Activated naive CD8-positive, alpha-beta T cell treated with anti-CD3 and anti-CD28 coated beads, Interleukin-2, amount 10 ng/mL, durations not matched to agents 7 days and 5 days (primary cell): ENCODE measurements around the gene KCP. TPM values are rescaled to one million over a fixed set of nuclear protein-coding genes. Genes with fewer than 3 reads are reported as not detected.

ENCODE experiments used
- ATAC-seq: fragments of 150-1000 bp; cut with Tn5 transposase; one replicate; pipeline ENCODE4 v1.10.0; 2021; ENCODE audit warnings: low read depth, moderate library complexity
- POLR2A ChIA-PET: fragments of 350-600 bp; sonication (Branson Sonifier 250); formaldehyde crosslinking; loops from one replicate; lab custom pipeline; 2021; ENCODE audit warnings: antibody characterized with exemption; lab: Charles Lee
- DNase-seq: peaks from one replicate; pipeline ENCODE4 v3.0.0; 2021
- H3K27ac Mint-ChIP-seq: one replicate; pipeline ENCODE4 v1.8.0; 2022; ENCODE audit warnings: mild to moderate bottlenecking, mixed read lengths
- H3K27me3 Mint-ChIP-seq: one replicate; pipeline ENCODE4 v1.8.0; 2022; ENCODE audit warnings: mild to moderate bottlenecking, moderate library complexity, mixed read lengths
- H3K36me3 Mint-ChIP-seq: one replicate; pipeline ENCODE4 v1.8.0; 2021; ENCODE audit warnings: mild to moderate bottlenecking, mixed read lengths
- H3K4me1 Mint-ChIP-seq: one replicate; pipeline ENCODE4 v1.8.0; 2021; ENCODE audit warnings: mixed read lengths
- H3K4me3 Mint-ChIP-seq: one replicate; pipeline ENCODE4 v1.8.0; 2022; ENCODE audit warnings: mild to moderate bottlenecking, moderate library complexity, mixed read lengths
- H3K9me3 Mint-ChIP-seq: one replicate; pipeline ENCODE4 v1.8.0; 2021; ENCODE audit warnings: mixed read lengths
- total RNA-seq, 2 experiments: library from RNA; stranded (reverse); gene quantifications; one replicate each; pipeline ENCODE4 v1.2.3, GENCODE V29; 2021

Gene KCP
- under 1 TPM; 0.57 to 0.69 TPM for total RNA-seq

DNA sequence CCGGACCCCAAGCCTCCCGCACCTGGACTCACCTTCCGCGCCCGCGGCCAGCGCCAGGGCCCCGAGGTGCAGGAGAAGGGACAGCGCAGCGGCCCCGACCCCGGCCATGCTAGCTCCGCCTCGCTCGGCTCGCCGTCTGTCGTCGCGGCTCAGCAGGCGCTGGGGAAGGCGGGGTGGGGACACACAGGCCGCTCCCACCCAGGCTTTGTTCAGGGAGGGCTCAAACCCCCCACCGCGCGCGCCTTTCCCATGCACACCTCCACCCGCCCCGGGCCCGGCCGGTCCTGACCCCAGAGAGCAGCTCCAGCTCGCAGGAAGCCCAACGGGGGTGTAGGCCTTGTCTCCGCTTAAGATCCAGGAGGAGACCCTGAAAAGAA lies at the start of gene KCP:
Gene KCP (minus strand): TSS at position 141 of the 377 bp plus-strand sequence. CDS start 33 bp downstream, at position 108.
- Mint-ChIP-seq H3K9me3 (no peaks in the 10 kb centered on the region), H3K4me1 (peaks cover 3% of the 10 kb centered on the region), H3K27ac (no peak within 1 kb of the TSS), H3K27me3 (peaks cover 53% of the 10 kb centered on the region), H3K36me3 (no peaks in the 10 kb centered on the region), H3K4me3 (no peak within 1 kb of the TSS)
- DNase-seq, result no peak
- POLR2A ChIA-PET, result no interaction called here
- ATAC-seq, result no peak

DNA sequence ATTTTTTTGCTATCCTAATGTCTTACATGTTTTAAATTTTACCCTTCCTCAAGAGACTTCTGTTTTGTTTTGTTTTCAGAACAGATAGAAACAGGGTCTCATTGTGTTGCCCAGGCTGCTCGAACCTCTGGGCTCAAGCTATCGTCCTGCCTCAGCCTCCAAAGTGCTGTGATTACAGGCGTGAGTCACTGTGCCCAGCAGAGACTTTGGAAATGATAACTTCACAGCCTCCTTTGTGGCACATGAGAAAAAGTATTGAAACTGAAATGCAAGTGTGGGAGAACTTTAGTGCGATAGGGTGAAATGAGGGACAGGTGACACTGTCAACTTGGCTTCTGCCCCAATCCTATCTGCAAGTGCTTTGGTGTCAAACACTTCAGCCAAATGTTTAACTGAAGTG lies 48.8 kb upstream of the KCP start:
- ATAC-seq (no peak), DNase-seq (no peak)
- peaks cover 37% of the 10 kb centered on the region for H3K36me3 Mint-ChIP-seq
- peaks cover 10% of the 10 kb centered on the region for H3K4me1 Mint-ChIP-seq
- no peak overlapping the region for H3K27ac Mint-ChIP-seq
- no peaks in the 10 kb centered on the region for H3K27me3 Mint-ChIP-seq
- no peaks in the 10 kb centered on the region for H3K9me3 Mint-ChIP-seq
- POLR2A ChIA-PET, result no interaction called here
- H3K4me3 Mint-ChIP-seq, result no peak overlapping the region

DNA sequence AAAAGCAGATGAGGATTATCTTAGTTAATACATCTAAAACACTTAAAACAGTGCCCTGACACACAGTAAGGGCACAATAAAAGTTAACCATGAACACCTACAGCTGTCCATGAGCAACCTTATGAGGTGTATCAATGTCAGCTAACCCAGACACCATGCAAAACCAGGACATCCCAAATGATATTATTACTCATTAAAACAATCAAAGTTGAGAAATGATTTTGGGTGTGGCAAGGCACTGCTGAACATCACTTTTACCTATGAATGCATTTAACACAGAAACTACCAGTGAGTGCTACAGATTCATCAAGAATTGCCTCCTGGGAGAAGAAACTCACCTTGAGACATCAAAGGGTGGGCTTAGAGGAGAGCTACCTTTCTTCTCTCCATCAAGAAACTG lies 45.5 kb upstream of the KCP start:
- no peak for ATAC-seq
- Mint-ChIP-seq H3K4me1 (peaks cover 6% of the 10 kb centered on the region), H3K27ac (no peak overlapping the region), H3K9me3 (no peaks in the 10 kb centered on the region), H3K4me3 (no peak overlapping the region), H3K36me3 (peaks cover 24% of the 10 kb centered on the region), H3K27me3 (no peaks in the 10 kb centered on the region)
- POLR2A ChIA-PET, result no interaction called here
- no peak for DNase-seq

DNA sequence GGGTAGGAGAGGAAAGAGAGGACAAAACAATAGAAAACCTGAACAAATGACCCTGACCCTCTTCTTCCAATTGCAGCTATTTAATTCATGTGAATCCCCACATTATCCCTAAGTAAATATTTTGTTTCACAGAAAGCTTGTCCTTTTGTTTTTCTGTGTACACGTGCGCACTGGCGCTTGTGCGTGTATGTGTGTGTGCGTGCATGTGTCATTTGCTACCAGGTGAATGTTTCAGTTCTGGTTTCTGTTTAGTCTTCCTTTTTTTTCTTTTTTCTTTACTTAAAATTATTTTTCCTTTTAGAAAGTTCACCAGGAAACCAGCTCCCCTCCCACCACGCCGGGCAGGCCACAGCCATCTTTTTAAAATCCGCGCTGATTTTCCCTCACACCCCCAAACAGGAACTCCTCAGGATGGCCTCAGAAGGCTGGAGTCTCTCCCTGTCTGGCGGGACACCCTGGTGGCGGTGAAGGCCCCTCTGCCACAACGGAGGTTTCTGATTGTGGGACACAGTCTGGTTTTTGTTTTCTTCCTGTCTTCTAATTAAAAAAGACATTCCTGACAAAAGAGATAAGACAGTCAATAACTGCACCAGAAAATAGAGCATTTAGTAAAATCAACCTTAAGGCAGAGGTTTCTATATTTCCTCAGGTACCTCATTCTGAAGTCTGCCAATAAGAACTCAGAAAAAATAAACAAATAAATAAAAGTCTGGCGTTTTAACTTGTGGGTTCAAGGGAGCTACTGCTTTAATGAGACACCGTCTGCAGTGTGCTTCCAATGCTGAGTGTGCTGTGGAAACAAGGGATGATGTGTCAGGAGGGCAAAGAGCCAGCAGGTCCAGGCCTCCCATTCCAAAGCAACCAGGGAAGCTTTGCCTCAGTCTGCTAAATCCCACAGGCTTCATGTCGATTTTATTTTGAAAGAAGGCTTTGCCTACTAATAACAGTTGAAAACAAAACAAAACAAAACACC lies 44.6 kb upstream of the KCP start:
- H3K4me1 Mint-ChIP-seq, result peaks cover 6% of the 10 kb centered on the region
- DNase-seq (no peak), ATAC-seq (no peak)
- POLR2A ChIA-PET, result no interaction called here
- no peak overlapping the region for H3K27ac Mint-ChIP-seq
- peaks cover 23% of the 10 kb centered on the region for H3K36me3 Mint-ChIP-seq
- H3K27me3 Mint-ChIP-seq, result no peaks in the 10 kb centered on the region
- no peaks in the 10 kb centered on the region for H3K9me3 Mint-ChIP-seq
- no peak overlapping the region for H3K4me3 Mint-ChIP-seq

DNA sequence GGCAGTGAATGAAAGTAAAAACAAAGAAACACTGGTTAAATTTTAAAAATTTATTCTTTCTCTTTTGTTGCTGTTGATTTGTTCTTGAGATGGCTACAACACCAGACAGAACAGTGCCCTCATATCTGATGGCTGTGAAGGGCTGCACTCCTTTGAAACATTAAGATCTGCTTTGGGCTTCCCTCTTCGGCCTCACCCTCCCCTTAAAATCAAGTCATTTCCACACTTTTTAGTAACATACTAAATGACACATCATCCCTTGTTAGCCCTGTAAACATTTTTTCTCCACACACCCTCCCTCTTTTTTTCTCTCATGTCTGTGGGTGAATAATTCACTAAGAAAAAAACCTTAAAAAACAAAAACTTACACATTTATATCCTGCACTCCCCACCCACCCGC lies 43.6 kb upstream of the KCP start:
- no peak for DNase-seq
- no peak for ATAC-seq
- H3K4me1 Mint-ChIP-seq, result peaks cover 6% of the 10 kb centered on the region
- H3K36me3 Mint-ChIP-seq, result peaks cover 20% of the 10 kb centered on the region
- POLR2A ChIA-PET, result no interaction called here
- no peaks in the 10 kb centered on the region for H3K27me3 Mint-ChIP-seq
- no peaks in the 10 kb centered on the region for H3K9me3 Mint-ChIP-seq
- H3K4me3 Mint-ChIP-seq, result no peak overlapping the region
- no peak overlapping the region for H3K27ac Mint-ChIP-seq

DNA sequence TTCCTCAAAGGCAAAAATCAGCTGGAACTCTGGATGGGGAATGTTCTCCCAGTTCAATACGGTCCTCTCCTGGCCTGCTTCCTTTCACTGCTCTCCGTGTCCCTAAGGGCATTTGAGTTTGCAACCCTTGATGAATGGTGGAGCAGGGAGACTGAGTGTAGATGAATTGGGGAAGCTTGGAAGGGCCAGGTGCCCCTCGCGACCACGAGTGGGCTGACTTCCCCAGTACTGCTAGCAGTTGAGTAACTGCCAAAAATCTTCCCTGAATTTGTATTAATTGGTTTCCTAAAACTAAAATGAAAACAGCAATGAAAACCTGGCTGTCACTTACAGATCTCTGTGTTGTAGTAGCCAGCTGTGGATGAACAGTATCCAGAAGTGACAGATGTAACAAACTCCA lies 40.8 kb upstream of the KCP start:
- DNase-seq, result no peak
- Mint-ChIP-seq H3K4me1 (peaks cover 6% of the 10 kb centered on the region), H3K27me3 (no peaks in the 10 kb centered on the region), H3K4me3 (no peak overlapping the region), H3K36me3 (peaks cover 5% of the 10 kb centered on the region), H3K9me3 (no peaks in the 10 kb centered on the region), H3K27ac (no peak overlapping the region)
- POLR2A ChIA-PET, result interaction anchor here (1.0 kb wide), 1 partner anchor 18 kb away, joined by 3 read pairs; no protein-coding TSS in a partner anchor
- ATAC-seq, result no peak

DNA sequence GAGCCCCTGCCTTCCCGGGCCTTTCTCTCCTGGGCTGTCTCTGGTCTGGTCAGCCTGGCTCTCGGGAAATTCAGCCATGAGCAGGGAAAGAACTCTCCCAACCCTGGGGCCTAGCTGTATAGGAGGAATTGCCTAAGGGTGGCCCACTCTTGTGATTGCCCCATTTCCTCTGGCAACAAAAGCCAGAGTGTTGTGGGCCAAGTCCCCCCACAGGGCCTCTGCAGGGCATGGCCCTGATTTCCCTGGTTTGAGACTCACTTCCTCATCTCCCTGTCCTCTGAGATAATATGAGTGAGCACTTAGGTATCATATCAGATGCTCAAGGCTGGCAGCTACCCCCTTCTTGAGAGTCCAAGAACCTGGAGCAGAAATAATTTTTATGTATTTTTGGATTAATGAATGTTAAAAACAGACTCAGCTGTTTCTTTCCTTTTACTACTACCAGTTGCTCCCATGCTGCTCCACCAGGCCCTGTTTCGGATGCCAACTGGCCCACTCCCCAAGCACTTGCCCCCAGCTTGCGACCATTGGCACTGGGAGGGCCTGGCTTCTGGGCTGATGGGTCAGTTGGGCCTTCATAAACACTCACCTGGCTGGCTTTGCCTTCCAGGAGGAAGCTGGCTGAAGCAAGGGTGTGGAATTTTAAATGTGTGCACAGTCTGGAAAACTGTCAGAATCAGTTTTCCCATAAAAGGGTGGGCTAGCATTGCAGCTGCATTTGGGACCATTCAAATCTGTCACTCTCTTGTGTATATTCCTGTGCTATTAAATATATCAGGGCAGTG lies 38.7 kb upstream of the KCP start:
- no peak for ATAC-seq
- Mint-ChIP-seq H3K9me3 (no peaks in the 10 kb centered on the region), H3K4me3 (no peak overlapping the region), H3K36me3 (peaks cover 3% of the 10 kb centered on the region), H3K27me3 (no peaks in the 10 kb centered on the region), H3K4me1 (peaks cover 6% of the 10 kb centered on the region), H3K27ac (no peak overlapping the region)
- no peak for DNase-seq
- POLR2A ChIA-PET, result no interaction called here

DNA sequence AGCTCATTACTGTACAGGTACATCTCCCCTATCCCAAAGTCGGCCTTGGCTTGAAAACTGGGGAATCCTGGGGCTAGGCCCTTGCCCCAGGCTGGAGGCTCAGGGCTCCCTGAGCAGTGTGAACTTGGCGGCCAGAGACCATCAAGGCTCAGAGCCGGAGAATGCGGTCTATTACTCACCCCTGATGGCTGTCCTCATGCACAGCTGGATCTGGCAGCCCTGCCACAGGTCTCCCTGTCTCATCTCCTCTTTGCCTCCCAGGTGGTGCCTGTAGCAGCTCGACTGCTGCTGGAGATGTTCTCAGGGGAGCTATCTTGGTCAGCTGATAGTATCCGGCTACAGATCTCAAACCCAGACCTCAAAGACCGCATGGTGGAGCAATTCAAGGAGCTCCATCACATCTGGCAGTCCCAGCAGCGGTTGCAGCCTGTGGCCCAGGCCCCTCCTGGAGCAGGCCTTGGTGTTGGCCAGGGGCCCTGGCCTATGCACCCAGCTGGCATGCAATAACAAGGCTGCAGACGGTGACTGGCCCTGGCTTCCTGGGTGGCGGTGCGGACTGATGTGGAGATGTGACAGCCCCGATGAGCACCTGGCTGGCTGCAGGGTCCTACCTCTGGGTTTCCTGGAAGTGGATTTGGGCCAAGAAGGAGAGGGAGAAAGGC lies 37.9 kb upstream of the KCP start:
- Mint-ChIP-seq H3K27ac (no peak overlapping the region), H3K4me3 (no peak overlapping the region)

DNA sequence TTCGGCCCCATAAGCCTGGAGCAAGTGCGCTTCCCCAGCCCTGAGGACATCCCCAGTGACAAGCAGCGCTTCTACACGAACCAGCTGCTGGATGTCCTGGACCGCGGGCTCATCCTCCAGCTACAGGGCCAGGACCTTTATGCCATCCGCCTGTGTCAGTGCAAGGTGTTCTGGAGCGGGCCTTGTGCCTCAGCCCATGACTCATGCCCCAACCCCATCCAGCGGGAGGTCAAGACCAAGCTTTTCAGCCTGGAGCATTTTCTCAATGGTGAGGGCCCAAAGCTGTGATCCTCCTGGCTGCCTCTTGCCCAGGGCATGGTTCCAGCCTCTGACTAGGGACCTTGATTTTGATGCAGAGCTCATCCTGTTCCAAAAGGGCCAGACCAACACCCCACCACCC lies 37.3 kb upstream of the KCP start:
- no peaks in the 10 kb centered on the region for H3K36me3 Mint-ChIP-seq
- H3K27me3 Mint-ChIP-seq, result no peaks in the 10 kb centered on the region
- H3K9me3 Mint-ChIP-seq, result no peaks in the 10 kb centered on the region
- DNase-seq, result no peak
- H3K27ac Mint-ChIP-seq, result no peak overlapping the region
- POLR2A ChIA-PET, result no interaction called here
- no peak for ATAC-seq
- H3K4me1 Mint-ChIP-seq, result peaks cover 6% of the 10 kb centered on the region
- H3K4me3 Mint-ChIP-seq, result no peak overlapping the region

More for the DNA sequence above, 37.9 kb upstream of the KCP start:
- POLR2A ChIA-PET, result no interaction called here
- ATAC-seq (no peak), DNase-seq (no peak)
- Mint-ChIP-seq H3K27me3 (no peaks in the 10 kb centered on the region), H3K9me3 (no peaks in the 10 kb centered on the region), H3K4me1 (peaks cover 6% of the 10 kb centered on the region), H3K36me3 (no peaks in the 10 kb centered on the region)

DNA sequence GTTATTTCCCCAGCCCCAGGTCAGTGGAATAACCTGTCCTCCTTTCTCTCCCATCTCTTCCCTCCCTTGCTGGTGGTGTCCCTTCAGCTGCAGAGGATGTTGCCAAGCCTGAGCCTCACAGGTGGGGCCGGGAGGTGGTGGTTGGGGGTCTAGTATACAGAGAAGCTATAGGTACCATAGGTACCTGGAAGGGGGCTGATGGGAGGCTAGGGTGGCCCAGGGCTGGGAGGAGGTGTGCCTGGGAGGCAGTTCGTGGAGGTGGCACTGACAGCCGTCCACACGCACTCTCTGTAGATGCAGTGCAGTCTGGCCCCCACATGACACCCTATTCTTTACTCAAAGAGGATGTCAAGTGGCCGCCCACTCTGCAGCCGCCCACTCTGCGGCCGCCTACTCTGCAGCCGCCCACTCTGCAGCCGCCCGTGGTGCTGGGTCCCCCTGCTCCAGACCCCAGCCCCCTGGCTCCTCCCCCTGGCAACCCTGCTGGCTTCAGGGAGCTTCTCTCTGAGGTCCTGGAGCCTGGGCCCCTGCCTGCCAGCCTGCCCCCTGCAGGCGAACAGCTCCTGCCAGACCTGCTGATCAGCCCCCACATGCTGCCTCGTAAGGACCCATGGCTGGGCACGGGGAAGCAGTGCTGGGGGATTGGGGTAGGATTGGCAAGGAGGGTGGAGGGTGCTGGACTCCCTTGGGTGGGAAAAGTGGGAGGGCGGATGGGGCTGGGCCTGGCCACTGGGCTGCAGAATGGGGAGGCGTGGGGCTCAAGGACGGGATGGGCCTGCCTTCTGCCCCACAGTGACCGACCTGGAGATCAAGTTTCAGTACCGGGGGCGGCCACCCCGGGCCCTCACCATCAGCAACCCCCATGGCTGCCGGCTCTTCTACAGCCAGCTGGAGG lies 36.7 kb upstream of the KCP start:
- POLR2A ChIA-PET, result no interaction called here
- H3K27me3 Mint-ChIP-seq, result no peaks in the 10 kb centered on the region
- DNase-seq (no peak), ATAC-seq (peak; percentile 31)
- H3K4me3 Mint-ChIP-seq, result no peak overlapping the region
- no peaks in the 10 kb centered on the region for H3K9me3 Mint-ChIP-seq
- no peak overlapping the region for H3K27ac Mint-ChIP-seq
- H3K36me3 Mint-ChIP-seq, result no peaks in the 10 kb centered on the region
- H3K4me1 Mint-ChIP-seq, result peaks cover 6% of the 10 kb centered on the region

DNA sequence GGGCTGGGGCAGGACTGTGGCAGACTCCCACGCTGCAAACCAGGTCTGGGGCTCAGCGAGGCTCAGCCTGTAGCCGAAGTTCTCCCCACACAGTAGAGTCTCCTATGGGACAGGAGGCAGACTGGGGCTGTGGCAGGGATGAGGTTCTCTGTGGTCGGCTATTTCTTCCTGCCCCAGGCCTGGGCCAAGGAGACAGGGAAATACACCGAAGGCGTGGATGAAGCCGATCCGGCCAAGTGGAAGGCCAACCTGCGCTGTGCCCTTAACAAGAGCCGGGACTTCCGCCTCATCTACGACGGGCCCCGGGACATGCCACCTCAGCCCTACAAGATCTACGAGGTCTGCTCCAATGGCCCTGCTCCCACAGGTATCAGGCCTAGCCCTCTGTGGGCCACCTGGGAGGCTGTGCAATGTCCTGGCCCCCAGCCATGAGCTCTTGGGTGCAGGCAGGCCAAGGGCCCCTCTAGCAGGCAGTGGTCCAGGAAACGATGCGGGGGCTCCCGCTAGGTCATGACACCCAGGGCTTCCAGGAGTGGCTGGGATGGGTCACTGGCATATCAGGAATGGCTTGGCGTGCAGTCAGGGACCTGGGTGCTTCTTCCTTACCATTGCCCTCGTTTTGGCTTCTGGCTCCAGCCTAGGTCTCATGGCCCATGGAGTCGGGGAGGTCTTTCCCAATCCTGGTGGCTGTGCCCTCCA lies 35.3 kb upstream of the KCP start:
- Mint-ChIP-seq H3K36me3 (no peaks in the 10 kb centered on the region), H3K27ac (no peak overlapping the region), H3K4me1 (peaks cover 7% of the 10 kb centered on the region), H3K27me3 (no peaks in the 10 kb centered on the region), H3K4me3 (no peak overlapping the region), H3K9me3 (no peaks in the 10 kb centered on the region)
- ATAC-seq (no peak), DNase-seq (no peak)
- POLR2A ChIA-PET, result no interaction called here

DNA sequence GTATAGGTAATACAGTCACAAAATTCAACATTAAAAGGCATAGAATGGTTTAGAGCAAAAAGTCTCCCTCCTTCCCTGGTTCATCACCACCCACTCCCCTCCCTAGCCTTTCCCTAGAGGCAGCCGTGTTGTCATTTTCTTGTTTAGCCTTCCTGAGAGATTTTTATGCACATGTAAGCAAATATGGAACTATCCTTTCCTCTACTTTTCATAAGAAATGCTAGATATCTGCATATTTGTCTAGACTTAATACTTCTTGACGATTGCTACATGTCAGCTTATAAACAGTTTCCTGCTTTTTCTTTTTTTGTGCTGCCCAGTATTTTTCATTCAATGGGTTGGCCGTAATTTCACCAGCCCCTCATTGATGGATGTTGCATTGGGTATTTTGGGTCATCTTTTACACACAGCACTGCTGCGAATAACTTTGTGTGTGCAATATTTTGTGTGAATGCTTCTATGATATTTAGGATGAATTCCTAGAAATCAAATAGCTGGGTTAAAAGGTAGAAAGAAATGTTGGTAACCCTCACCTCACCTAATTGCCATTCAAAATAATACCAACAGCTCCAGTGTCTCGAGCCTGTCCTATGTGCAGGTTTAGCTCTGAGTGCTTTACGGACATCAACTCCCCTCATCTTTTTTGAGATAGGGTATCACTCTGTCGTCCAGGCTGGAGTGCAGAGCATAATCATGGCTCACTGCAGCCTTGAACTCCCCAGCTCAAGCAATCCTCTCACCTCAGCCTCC lies 34.2 kb upstream of the KCP start:
- ATAC-seq (no peak), DNase-seq (no peak)
- peaks cover 16% of the 10 kb centered on the region for H3K4me1 Mint-ChIP-seq
- H3K36me3 Mint-ChIP-seq, result no peaks in the 10 kb centered on the region
- H3K9me3 Mint-ChIP-seq, result no peaks in the 10 kb centered on the region
- POLR2A ChIA-PET, result no interaction called here
- H3K27ac Mint-ChIP-seq, result no peak overlapping the region
- H3K4me3 Mint-ChIP-seq, result no peak overlapping the region
- no peaks in the 10 kb centered on the region for H3K27me3 Mint-ChIP-seq
